GM23338 (cell line): Measurements from ENCODE around the gene MAP3K5. TPM values are rescaled to one million over a fixed set of nuclear protein-coding genes. Genes with fewer than 3 reads are reported as not detected.

Source experiments
- ATAC-seq: fragments of 200-7000 bp; cut with Tn5 transposase; 3 replicates; pipeline ENCODE4 v1.9.1; 2020
- DNase-seq: peaks from one replicate; pipeline ENCODE4 v3.0.0-alpha.2; 2015; ENCODE audit warnings: low spot score
- H2AFZ ChIP-seq: fragments of 200-600 bp; sonication (generic); 2 replicates; pipeline ENCODE4 v1.8.0; 2016; ENCODE audit warnings: antibody characterized with exemption, mild to moderate bottlenecking, moderate library complexity
- H3F3A ChIP-seq: fragments of 200-600 bp; sonication (generic); replicated peaks from 2 replicates; pipeline ENCODE4 v1.8.0; 2017; ENCODE audit warnings: antibody characterized with exemption, mixed run types, low read depth
- H3K27ac ChIP-seq: fragments of 200-600 bp; sonication (generic); 2 replicates; pipeline ENCODE4 v1.6.1; 2016; ENCODE audit warnings: low read depth
- H3K27me3 ChIP-seq: fragments of 200-600 bp; sonication (generic); 2 replicates; pipeline ENCODE4 v1.8.0; 2016; ENCODE audit warnings: mild to moderate bottlenecking, mixed run types, moderate library complexity; ENCODE audit not compliant: insufficient read depth
- H3K36me3 ChIP-seq: fragments of 200-600 bp; sonication (generic); 2 replicates; pipeline ENCODE4 v1.8.0; 2016; ENCODE audit warnings: mild to moderate bottlenecking; ENCODE audit not compliant: insufficient read depth
- H3K4me1 ChIP-seq: fragments of 200-600 bp; sonication (generic); 2 replicates; pipeline ENCODE4 v1.8.0; 2016; ENCODE audit warnings: mild to moderate bottlenecking, moderate library complexity; ENCODE audit not compliant: insufficient read depth
- H3K4me2 ChIP-seq: fragments of 200-600 bp; sonication (generic); 2 replicates; pipeline ENCODE4 v1.7.1; 2017; ENCODE audit warnings: mixed run types
- H3K4me3 ChIP-seq: fragments of 200-600 bp; sonication (generic); 2 replicates; pipeline ENCODE4 v1.6.1; 2016; ENCODE audit warnings: mixed run types
- H3K79me2 ChIP-seq: fragments of 200-600 bp; sonication (generic); replicated peaks from 2 replicates; pipeline ENCODE4 v1.8.0; 2017; ENCODE audit warnings: mild to moderate bottlenecking; ENCODE audit not compliant: insufficient read depth
- H3K9me2 ChIP-seq: fragments of 200-600 bp; sonication (generic); 2 replicates; pipeline ENCODE4 v1.8.0; 2017; ENCODE audit not compliant: insufficient read depth
- H4K20me1 ChIP-seq: fragments of 200-600 bp; sonication (generic); replicated peaks from 2 replicates; pipeline ENCODE4 v1.8.0; 2017; ENCODE audit warnings: mild to moderate bottlenecking; ENCODE audit not compliant: insufficient read depth
- H3K27ac Mint-ChIP-seq: 2 replicates; pipeline ENCODE4 v1.8.0; 2020; ENCODE audit warnings: inconsistent platforms, mild to moderate bottlenecking, moderate library complexity, mixed read lengths
- H3K27me3 Mint-ChIP-seq: 3 replicates; pipeline ENCODE4 v1.8.0; 2022; ENCODE audit warnings: low read depth, mild to moderate bottlenecking, moderate library complexity, mixed read lengths, inconsistent platforms; ENCODE audit not compliant: insufficient read depth, poor library complexity
- H3K36me3 Mint-ChIP-seq: 3 replicates; pipeline ENCODE4 v1.8.0; 2021; ENCODE audit warnings: low read depth, mild to moderate bottlenecking, inconsistent platforms, moderate library complexity, mixed read lengths
- H3K4me1 Mint-ChIP-seq: 3 replicates; pipeline ENCODE4 v1.8.0; 2020; ENCODE audit warnings: mild to moderate bottlenecking, inconsistent platforms, mixed read lengths
- H3K4me3 Mint-ChIP-seq: 3 replicates; pipeline ENCODE4 v1.8.0; 2021; ENCODE audit warnings: moderate library complexity, mild to moderate bottlenecking, inconsistent platforms, mixed read lengths
- H3K9me3 Mint-ChIP-seq: 3 replicates; pipeline ENCODE4 v1.8.0; 2020; ENCODE audit warnings: moderate library complexity, mild to moderate bottlenecking, inconsistent platforms, mixed read lengths
- CTCF ChIP-seq, 2 experiments: fragments of 200-600 bp in 1 of 2; sonication (generic) in 1 of 2; conservative IDR thresholded peaks; 2 replicates each; pipeline versions ENCODE4 v1.5.1 to v1.6.1; 2016 to 2017; ENCODE audit warnings: antibody characterized with exemption in 2 of 2, low read depth in 2 of 2, mild to moderate bottlenecking in 2 of 2, moderate library complexity in 1 of 2
- EZH2 ChIP-seq: fragments of 200-600 bp; sonication (generic); IDR thresholded peaks from one replicate; pipeline ENCODE4 v1.8.0; 2017; ENCODE audit warnings: antibody characterized with exemption, mild to moderate bottlenecking, low read depth; ENCODE audit not compliant: unreplicated experiment
- EZH2phosphoT487 ChIP-seq: fragments of 200-600 bp; sonication (generic); IDR thresholded peaks from one replicate; pipeline ENCODE4 v1.8.1; 2018; ENCODE audit warnings: antibody characterized with exemption; ENCODE audit not compliant: unreplicated experiment
- NANOG ChIP-seq: IDR thresholded peaks from 2 replicates; pipeline ENCODE4 v1.6.1; 2016; ENCODE audit warnings: antibody characterized with exemption, borderline replicate concordance
- REST ChIP-seq: IDR thresholded peaks from one replicate; pipeline ENCODE4 v1.6.1; 2018; ENCODE audit warnings: antibody characterized with exemption; ENCODE audit not compliant: unreplicated experiment
- STAT1 ChIP-seq: IDR thresholded peaks from one replicate; pipeline ENCODE4 v1.6.1; 2016; ENCODE audit warnings: antibody characterized with exemption; ENCODE audit not compliant: unreplicated experiment
- ZNF114 ChIP-seq: fragments of 250-450 bp; sonication (Bioruptor Pico); IDR thresholded peaks from 2 replicates; pipeline ENCODE4 v1.5.0; 2020; ENCODE audit warnings: mild to moderate bottlenecking, moderate library complexity
- ZNF331 ChIP-seq: fragments of 250-450 bp; sonication (Bioruptor Pico); IDR thresholded peaks from 2 replicates; pipeline ENCODE4 v1.5.0; 2020; ENCODE audit warnings: low read depth, mild to moderate bottlenecking, moderate library complexity
- polyA plus RNA-seq: library from polyadenylated mRNA; unstranded; fragments of >200 nt; fragmentation: Nextera tagmentation; extraction: Ambion mirVana; gene quantifications from 2 replicates; pipeline ENCODE4 v1.2.1, GENCODE V29; 2016
- total RNA-seq: library from RNA; depleted of rRNA; stranded (reverse); fragments of >200 nt; shearing (Covaris generic); gene quantifications from 2 replicates; pipeline ENCODE4 v1.2.3, GENCODE V29; 2014

MAP3K5 gene
- total and polyA plus RNA-seq, 2 experiments from 2014 or later = 0.76 to 2.8 TPM

GRCh38 chr6:136571065-136571464, 221.2 kb downstream of the MAP3K5 start (continued):
- TF ChIP-seq NANOG = no peak
- no peak for TF ChIP-seq CTCF (conservative IDR thresholded peaks at IDR 0.05; ENCODE audit: low read depth in 2 of 2)
- TF ChIP-seq EZH2phosphoT487 = no peak
- TF ChIP-seq ZNF331 (CRISPR knock-in tag) = no peak
- no peak for TF ChIP-seq EZH2
- TF ChIP-seq REST = no peak

GRCh38 chr6:136568129-136568528, 224.1 kb downstream of the MAP3K5 start:
- Histone ChIP-seq H3K27ac (no peak overlapping the region), H3K4me2 (no peak overlapping the region), H3K4me3 (no peak overlapping the region), H3K27me3 (no peaks in the 10 kb centered on the region), H3K79me2 (no peaks in the 10 kb centered on the region), H3F3A (no peaks in the 10 kb centered on the region), H3K9me2 (peaks cover 6% of the 10 kb centered on the region), H2AFZ (no peak overlapping the region), H3K4me1 (peaks cover 5% of the 10 kb centered on the region; the same call in 1 of the 2 replicates), H4K20me1 (no peaks in the 10 kb centered on the region), H3K36me3 (peaks cover 13% of the 10 kb centered on the region)
- Mint-ChIP-seq H3K27me3 (peaks cover 2% of the 10 kb centered on the region), H3K36me3 (peaks cover 24% of the 10 kb centered on the region), H3K27ac (no peak overlapping the region), H3K4me3 (no peak overlapping the region), H3K9me3 (peaks cover 30% of the 10 kb centered on the region), H3K4me1 (no peaks in the 10 kb centered on the region; the same call in 2 of the 3 replicates)
- DNase-seq = no peak
- ATAC-seq = no peak
- TF ChIP-seq NANOG (no peak), ZNF114 (no peak), ZNF331 (CRISPR knock-in tag) (no peak)

- Histone ChIP-seq H3K9me2 (peaks cover 6% of the 10 kb centered on the region; the same call in 1 of the 2 replicates), H3F3A (no peaks in the 10 kb centered on the region), H3K27ac (no peak overlapping the region), H3K79me2 (no peaks in the 10 kb centered on the region), H3K27me3 (no peaks in the 10 kb centered on the region), H3K4me1 (peaks cover 5% of the 10 kb centered on the region; the same call in 1 of the 2 replicates), H4K20me1 (no peaks in the 10 kb centered on the region), H3K36me3 (peaks cover 13% of the 10 kb centered on the region), H3K4me2 (no peak overlapping the region), H2AFZ (no peak overlapping the region), H3K4me3 (no peak overlapping the region)
- peaks cover 30% of the 10 kb centered on the region for H3K9me3 Mint-ChIP-seq
- H3K27me3 Mint-ChIP-seq = peaks cover 2% of the 10 kb centered on the region
- no peak overlapping the region for H3K4me3 Mint-ChIP-seq
- ATAC-seq = no peak
- TF ChIP-seq STAT1 = no peak
- DNase-seq = no peak
- no peaks in the 10 kb centered on the region; the same call in 2 of the 3 replicates for H3K4me1 Mint-ChIP-seq
- H3K36me3 Mint-ChIP-seq = peaks cover 23% of the 10 kb centered on the region
- H3K27ac Mint-ChIP-seq = no peak overlapping the region
Observed at GRCh38 chr6:136567688-136568087, 224.6 kb downstream of the MAP3K5 start.
